MM.1S (cell line): Measurements from ENCODE around the gene CISD3.

Source experiments
- EZH2 ChIP-seq: fragments of 300-600 bp; sonication (generic); optimal IDR thresholded peaks from 2 replicates; pipeline ENCODE3; 2017; ENCODE audit warnings: low read depth, mild to moderate bottlenecking, antibody characterized with exemption, low read length, mixed read lengths
- EZH2phosphoT487 ChIP-seq: fragments of 300-600 bp; sonication (generic); IDR thresholded peaks from 2 replicates; pipeline ENCODE4 v1.6.1; 2018; ENCODE audit warnings: antibody characterized with exemption, low read length

DNA sequence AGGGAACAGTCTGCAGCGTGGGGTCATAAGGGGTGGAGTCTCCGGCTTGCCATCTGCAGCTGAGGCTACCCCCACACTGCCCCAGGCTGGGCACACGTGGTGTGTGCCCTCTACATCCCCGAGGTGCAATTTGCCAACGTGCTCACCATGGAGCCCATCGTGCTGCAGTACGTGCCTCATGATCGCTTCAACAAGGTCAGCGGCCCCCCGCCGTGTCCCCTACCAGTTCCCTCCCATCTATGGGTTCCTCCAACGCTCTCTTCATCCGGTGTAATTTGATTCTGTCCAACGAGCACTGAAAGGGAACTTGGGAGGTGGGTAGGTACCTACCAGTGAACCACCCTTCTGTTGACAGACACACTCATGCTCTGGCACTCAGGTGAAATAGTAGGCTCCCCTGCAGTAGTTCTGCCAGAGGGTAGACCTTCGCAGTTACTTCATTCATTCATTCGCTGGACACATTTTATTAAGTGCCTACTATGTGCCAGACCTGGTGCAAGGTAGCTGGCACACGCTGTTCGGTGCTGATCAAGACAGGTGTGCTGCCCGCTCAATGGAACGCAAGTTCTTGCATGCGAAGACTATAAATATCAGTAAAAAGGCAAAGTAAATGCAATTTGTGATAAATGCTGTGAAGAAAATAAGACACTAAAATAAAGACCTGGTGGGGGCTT is 22.3 kb upstream of the CISD3 start:
- no peak for TF ChIP-seq EZH2
- TF ChIP-seq EZH2phosphoT487 = no peak
